HG03064 (cell line): ENCODE measurements around the gene CDK5R1.
"Not testable (repeated sequence)": the region's sequence is repeated elsewhere in the genome, so short reads cannot be mapped to it uniquely, and the experiment has no call there.

ENCODE experiments used
- ATAC-seq: cut with Tn5 transposase; IDR thresholded peaks from one replicate; pipeline ENCODE4 v1.9.1; 2021; ENCODE audit warnings: low read depth; ENCODE audit not compliant: unreplicated experiment

The CDK5R1 gene

DNA sequence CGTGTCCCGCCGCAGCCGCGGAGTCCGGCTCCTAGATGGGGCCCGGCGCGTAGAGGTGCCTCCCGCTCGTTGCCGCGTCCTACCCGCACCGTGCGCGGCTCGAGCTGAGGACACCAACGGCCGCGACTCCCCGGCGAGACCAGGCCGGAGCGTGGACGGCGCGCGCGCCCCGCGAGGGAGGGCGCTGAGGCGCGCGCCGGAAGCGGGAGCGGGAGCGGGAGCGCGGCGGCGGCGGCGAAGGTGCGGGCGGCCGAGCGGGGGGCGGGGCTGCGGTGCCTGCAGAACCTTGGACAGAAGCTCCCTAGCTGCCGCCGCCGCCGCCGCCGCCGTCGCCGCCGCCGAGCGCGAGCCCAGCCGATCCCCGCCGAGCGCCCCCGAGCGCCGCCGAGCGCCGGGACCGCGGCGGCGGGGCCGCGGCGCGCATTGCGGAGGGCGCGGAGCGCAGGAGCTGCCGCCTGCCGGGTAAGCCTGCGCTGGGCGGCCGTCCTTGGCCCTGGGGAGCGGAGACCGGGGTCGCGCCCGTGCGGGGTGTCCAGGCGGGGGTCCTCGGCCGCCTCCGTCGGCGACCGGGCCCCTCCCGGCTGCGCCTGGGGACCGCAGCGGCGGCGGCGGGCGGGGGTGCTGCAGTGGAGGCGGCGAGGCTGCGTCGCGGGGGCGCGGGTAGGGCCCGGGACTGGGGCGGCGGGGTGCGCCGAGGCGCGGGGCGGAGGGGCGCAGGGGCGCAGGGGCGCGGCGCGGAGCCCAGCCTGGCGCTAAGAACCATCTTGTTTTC, at the start of gene CDK5R1:
Gene CDK5R1, plus strand, starts transcription at position 293 of the 772 bp plus-strand sequence. CDS start 628 bp downstream, outside the sequence.
- ATAC-seq: peak; percentile 48

DNA sequence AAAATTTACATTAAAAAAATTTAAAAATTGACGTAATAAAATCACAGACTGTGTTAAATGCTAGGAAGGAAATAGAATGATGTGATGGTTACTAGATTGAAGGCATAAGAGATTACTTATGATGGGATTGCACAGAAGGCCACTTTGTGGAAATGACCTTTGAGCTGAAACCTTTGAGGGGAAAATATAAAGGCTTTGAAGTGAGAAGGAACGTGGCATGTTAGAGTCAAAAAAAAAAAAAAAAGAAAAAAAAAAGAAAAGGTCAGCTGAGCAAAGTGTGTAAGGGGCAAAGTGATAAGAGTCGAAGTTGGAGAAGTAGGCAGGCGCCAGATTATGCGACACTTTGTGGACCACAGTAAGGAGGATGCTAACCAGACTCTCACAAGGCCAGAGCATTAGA, 46.1 kb upstream of the CDK5R1 start:
- no peak for ATAC-seq

DNA sequence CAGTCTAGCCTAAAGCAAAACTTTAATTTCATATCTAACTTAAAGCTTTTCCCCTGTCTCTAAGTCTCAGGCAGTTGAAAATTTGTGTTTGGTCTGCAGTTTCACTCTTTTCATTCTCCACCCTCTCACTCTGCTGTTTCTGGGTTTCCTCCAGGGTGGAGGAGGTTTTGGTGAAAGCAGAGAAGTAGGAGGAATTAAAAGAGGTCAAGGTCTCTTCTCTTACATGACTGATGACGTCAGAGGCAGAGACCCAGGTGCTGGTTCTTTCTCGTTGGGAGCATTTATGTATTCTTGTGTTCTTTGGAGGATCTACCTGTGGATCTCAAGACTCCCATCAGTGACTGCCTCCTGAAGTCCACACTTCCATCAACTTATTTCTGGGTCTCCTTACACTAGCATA, 44.9 kb upstream of the CDK5R1 start:
- no peak for ATAC-seq

DNA sequence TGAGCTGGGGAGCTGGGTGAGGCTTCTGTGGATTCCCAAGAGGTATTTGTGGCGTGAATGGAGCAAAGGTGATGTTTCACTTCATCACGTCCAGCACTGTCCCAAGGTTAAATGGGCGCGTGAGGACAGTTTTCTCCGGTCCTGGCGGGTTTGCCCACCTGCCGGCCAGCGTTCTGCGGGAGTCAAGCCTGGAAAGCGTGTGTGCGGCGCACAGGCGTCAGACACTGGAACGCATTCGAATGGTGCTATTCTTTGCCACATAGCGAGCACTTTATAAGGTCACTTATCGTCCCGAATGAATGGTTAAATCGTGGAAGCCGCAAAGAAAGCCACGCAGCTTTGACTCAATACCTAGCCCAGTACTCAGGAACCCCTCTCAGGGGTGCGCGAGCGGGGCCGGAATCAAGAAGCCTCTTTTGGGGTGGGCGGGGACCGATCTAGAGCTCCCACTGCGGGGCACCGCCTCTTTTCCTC, 42.9 kb upstream of the CDK5R1 start:
- ATAC-seq: no peak

DNA sequence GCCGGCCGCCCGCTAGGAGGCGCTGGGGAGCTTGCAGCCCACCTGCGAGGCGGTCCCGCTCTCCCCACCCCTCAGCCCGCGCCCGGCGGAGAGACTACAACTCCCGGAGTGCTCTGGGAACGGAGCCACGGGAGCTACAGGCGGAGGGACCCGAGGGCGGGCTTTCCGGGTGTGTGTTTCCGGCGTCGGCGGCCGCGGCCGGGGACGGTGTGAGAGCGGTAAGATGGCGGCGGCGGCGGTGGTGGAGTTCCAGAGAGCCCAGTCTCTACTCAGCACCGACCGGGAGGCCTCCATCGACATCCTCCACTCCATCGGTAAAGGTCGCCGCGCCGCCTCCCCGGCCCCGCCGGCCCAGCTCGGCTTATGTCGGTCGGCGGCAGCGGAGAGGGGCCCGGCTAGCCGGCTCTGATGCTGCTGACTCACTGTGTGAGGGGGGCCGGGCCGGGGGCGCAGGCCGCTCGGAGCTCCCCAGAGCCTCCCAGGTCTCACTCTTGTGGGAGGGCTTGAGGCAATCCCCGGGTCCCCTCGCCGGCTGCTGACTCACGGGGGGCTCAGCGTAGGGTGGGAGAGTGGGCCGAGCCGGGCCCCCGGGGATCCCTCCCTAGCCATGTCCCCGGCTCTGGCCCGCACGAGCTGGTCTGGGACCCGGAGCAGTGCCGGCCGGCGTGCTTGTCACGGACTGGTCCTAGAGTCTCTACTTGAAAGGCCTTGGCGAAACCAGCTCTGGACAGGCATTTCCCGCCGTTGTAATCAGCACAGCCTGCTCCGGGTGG, 42.3 kb upstream of the CDK5R1 start, which contains the start of gene PSMD11:
Gene PSMD11, plus strand, starts transcription at position 210 of the 773 bp plus-strand sequence. Its CDS starts 14 bp downstream, at position 224.
- ATAC-seq: peak; percentile 89

DNA sequence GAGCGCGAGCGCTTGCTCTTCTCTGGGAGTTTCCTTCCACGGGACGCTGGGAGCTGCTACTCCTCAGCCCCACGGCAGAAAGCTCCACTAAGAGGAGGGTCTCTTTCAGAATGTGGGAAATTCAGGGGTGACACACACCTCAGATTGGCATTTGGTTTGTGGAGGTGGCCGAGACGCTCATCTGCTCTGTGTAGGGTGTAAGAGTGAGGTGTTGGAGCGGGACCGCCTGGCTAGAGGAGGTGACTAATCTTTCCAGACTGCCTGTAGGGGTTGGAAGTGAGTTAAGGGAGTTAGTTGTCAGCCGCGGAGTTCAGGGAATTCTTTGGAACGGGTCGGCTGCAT, 41.7 kb upstream of the CDK5R1 start:
- ATAC-seq: no peak

DNA sequence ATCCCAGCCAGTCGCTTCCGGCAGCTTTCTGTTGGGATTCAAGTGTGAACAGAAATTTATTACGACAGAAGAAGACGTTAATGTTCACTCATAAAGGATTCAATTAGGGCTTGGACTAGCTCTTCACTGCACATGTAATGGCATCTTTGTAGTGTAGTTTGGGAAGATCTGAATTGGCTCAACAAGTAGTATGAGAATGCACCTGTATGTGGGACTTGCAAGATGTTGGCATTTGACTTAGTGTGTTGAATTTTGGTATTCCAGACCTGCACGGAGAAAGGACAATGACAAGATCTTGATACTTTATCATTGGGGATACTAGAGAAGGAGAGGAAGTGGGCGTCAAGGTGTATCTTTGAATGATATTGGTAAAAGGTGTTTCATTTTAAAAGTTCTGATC, 41.3 kb upstream of the CDK5R1 start:
- no peak for ATAC-seq

DNA sequence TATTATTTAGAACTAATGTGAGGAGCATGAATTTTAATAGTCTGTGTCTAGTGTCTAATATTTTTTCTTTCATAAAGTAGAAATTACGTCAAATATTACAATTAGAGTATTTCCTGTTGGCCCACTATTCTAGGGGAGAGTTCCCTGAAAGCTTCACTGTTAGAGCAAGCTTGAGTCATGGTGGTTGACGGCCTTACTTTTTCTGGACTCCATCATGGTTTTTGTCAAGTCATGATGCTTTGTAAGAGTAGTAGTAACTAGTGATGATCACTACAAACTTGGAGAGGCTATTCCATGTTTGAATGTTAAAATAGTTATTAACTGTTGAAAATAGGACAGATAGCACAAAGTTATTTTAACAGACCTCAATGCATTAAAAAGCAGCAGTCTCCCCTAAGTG, 40.8 kb upstream of the CDK5R1 start:
- ATAC-seq: no peak

DNA sequence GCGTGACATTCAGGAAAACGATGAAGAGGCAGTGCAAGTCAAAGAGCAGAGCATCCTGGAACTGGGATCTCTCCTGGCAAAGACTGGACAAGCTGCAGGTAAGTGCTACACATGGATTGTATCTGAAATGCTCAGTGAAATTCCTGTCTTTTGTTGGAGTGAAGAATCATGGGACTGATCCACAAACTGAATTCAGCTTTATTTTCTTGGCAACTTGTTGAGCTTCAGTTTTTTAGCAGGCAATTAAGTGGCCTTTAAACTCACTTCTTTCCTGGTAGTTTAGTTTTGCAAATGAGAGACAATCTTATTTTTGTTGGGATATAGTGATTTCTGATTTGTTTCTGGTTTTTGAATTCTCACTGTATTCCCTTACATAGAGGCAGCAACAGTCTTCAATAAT, 39.8 kb upstream of the CDK5R1 start:
- no peak for ATAC-seq

DNA sequence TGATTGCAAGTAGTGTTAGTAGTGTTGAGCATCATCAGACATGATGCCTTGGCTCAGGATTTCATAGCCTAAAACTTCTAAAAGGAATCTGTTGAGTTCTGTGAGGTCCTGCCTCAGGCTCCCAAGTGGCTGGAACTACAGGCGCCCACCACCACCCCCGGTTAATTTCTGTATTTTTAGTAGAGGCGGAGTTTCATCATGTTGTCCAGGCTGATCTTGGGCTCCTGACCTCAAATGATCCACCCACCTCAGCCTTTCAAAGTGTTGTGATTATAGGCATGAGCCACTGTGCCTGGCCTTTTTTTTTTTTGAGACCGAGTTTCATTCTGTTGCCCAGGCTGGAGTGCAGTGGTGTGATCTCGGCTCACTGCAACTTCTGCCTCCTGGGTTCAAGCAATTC, 36.8 kb upstream of the CDK5R1 start:
- no peak for ATAC-seq

DNA sequence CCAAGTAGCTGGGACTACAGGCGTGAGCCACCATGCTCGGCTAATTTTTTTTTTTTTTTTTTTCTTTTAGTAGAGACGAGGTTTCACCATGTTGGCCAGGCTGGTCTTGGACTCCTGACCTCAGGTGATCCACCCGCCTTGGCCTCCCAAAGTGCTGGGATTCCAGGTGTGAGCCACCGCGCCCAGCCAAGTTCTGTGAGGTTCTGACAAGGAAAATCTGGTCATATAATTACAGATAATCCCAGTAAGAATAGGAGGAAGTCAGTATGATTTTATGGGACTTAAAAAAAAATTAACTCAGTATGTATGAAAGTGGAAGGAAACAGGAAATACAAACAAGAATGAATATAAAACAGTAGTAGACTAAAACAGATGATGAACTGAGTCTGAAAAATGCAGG, 36.4 kb upstream of the CDK5R1 start:
- not testable (repeated sequence) for ATAC-seq

DNA sequence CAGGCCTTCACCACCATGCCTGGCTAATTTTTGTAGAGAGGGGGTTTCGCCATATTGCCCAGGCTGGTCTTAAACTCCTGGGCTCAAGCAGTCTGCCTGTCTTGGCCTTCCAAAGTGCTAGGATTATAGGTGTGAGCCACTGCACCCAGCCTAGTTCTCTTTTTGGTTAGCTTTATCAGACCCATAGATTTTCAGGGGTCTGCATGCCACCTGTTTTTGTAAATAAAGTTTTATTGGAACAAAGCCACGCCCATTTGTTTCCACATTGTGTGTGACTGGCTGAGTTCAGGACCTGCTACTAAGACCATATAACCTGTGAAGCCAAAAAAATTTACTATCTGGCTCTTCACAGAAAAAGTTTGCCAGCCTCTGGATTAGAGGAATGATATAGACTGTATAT, 34.9 kb upstream of the CDK5R1 start:
- no peak for ATAC-seq

DNA sequence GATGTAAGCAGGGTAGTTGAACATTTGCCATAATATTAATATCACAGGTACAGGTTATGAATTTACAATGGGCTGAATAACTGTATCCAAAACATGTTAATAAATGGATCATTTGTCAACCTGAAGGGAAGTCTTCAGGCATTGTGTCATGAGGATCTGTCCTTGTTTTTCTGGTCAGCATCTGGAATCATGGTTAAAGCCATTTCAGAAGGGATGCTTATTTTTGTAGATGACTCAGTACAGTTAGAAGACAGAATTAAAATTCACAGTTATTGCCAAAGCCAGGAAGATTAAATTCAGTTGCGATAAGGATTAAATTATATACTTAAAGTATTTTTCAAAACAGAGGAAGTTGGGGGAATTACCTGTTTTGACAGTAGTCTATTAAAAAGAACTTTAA, 34.5 kb upstream of the CDK5R1 start:
- ATAC-seq: no peak

DNA sequence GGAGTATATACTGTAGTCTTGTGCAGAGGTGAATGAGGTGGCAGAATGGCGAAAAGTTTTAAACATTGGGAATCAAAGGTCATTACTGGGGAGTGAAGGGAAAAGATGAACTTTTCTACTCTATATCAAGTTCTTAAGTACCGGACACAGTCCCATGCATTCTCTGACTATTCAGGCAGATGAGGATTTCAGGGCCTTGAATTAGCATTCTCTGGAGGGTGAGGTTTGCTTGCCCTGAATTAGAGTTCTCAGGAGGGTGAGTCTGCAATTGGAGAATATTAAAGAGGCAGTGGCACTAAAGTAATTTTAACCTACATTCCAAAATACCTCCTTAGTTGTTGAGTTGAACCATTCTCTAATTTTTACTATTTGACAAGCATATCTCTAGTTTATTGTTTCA, 33.4 kb upstream of the CDK5R1 start:
- ATAC-seq: no peak

DNA sequence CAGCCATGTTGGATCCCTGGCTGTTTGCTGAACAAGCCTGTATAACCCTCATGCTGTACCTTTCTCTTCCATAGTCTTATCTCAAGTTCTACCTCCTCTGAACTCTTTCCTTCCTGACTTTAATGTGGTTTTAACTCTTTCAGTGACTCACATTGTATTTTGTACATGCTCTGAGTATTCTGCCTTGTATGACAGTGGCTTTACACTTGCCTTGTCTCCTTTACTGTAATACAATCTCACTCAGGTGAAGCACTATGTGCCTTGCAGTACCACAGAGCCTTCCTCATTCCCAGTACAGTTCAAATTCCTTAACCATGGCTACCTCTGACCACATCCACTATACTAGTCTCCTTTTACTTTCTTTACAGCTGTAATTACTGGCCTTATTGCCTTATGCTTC, 28.4 kb upstream of the CDK5R1 start:
- ATAC-seq: no peak

DNA sequence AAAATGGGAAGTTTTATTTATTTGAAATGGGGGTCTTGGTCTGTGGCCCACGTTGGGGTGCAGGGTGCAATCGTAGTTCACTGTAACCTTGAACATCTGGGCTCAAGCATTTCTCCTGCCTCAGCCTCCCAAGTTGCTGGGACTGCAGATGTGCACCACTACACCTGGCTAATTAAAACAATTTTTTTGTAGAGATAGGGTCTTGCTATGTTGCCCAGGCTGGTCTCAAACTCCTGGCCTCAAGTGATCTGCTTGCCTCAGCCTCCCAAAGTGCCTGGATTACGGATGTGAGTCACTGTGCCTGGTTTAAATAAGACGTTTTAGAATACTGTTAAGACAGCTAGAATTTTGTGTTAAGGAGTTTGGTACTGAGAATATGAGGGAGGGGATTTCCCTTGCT, 26.7 kb upstream of the CDK5R1 start:
- no peak for ATAC-seq

DNA sequence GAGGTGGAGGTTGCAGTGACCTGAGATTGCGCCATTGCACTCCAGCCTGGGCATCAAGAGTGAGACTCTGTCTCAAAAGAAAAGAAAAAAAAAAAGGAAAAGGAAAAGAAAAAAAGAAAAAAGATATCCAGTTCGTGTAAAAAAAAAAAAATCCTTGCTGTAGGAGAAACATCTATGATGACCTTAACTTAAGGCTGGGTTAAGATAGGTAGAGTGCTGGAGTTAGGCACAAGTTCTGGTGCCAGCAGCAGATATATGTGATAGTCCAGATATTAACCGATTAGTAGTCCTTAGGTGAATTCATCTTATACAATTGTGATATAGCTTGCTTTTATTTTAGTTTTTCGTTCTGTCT, 25.3 kb upstream of the CDK5R1 start:
- no peak for ATAC-seq

DNA sequence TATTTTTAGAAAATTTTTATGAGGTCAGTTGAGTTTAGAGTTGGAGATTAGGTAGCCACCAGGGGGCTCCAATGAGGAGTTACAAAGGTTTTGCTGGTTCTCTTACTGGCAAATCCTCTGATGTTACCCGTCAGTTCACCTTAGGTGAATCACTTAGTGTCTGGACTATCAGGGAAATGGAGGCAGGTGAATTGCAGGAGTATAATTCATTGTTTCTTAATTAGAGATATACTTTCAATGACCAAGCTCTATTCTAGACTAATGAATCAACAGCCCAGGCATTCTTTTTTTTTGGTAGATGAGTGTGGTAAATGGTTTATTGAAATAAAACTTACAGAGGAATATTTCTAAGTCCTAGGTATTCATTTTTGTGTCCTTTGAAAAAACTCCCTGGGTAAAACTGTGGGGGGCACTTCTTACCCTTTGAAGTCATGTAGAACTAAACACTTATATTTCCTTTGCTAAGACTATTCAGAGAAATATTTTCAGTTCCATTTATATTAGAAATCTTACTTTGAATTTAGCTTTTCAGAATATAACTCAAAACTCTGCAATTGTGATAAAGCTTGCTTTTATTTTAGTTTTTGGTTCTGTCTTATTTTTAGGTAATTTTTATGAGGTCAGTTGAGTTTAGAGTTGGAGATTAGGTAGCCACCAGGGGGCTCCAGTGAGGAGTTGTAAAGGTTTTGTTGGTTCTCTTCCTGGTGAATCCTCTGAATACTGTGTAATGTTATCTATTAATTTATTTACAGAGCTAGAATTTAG, 24.8 kb upstream of the CDK5R1 start:
- no peak for ATAC-seq

DNA sequence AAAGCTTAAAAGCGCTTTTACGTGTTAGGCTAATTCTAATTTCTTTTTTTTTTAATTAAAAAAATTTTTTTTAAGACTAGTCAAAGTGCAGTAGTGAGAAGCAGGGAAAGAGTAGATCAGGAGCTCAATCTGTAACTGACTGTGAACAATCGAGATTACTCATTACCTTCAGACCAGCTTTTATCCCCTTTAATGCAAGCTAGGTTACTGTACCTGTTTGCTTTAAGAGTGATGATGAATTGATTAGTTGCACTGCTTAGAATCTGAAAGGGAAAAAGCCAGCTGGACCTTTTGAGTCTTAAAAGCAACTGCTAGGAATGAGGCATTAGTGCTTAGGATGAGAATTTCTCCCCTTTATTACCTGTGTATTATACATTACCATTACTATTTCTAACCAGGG, 23.5 kb upstream of the CDK5R1 start:
- ATAC-seq: no peak

DNA sequence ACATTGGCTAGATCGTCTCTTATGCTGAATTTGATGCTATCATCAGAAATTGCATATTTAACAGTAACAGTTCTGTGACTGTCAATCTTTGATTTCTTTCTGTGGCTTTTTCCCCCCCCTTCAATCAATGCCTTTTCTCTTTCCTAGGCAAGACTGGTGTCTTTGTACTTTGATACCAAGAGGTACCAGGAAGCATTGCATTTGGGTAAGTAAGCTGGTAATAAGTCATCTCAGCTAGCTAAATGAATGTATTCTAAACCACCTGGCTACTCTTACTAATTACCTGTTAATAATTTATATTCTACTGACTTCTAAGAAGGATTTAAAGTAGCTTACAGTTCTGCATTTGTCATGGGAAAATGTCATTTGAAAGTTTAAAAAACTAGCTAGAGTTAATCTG, 22.4 kb upstream of the CDK5R1 start:
- no peak for ATAC-seq

DNA sequence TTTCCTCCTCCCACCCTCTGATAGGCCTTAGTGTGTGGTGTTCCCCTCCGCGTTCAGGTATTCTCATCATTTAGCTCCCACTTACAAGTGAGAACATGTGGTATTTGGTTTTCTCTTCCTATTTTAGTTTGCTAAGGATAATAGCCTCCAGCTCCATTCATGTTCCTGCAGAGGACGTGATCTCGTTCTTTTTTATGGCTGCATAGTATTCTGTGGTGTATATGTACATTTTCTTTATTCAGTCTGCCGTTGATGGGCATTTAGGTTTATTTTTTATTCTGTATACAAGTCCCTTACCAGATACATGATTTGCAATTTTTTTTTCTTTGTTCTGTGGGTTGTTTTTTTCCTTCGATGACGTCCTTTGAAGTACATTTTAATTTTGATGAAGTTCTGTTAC, 18.8 kb upstream of the CDK5R1 start:
- no peak for ATAC-seq
